H1 (cell line): Measurements from ENCODE around the gene SIKE1. TPM values are rescaled to one million over a fixed set of nuclear protein-coding genes. Genes with fewer than 3 reads are reported as not detected.

ENCODE experiments used
- CTCF ChIA-PET: fragments of 300-600 bp; sonication (Branson Sonifier 250); formaldehyde crosslinking; loops from one replicate; lab custom pipeline; 2021; ENCODE audit not compliant: partially characterized antibody; lab: Charles Lee
- POLR2A ChIA-PET: fragments of 300-600 bp; sonication (Branson Sonifier 250); formaldehyde crosslinking; loops from one replicate; lab custom pipeline; 2021; ENCODE audit warnings: inconsistent platforms; ENCODE audit not compliant: partially characterized antibody; lab: Charles Lee
- DNase-seq, 2 experiments: peaks; one replicate each; pipeline versions ENCODE4 v3.0.0 to v3.0.0-alpha.2; 2010 to 2022; ENCODE audit warnings: low spot score in 2 of 2, low read depth in 1 of 2, mixed read lengths in 1 of 2
- FAIRE-seq: peaks from 2 replicates; lab custom pipeline; 2011; peaks lifted over from hg19 to GRCh38; lab: Jason Lieb, UNC
- H2AFZ ChIP-seq: 2 replicates; pipeline ENCODE4 v1.8.1; 2012; ENCODE audit warnings: low read length, inconsistent platforms
- H2AK5ac ChIP-seq: 2 replicates; pipeline ENCODE4 v1.6.1; 2013; ENCODE audit warnings: low read depth, low read length
- H2BK120ac ChIP-seq: replicated peaks from 2 replicates; pipeline ENCODE3; 2013; ENCODE audit warnings: low read depth, low read length, inconsistent platforms
- H2BK12ac ChIP-seq: 2 replicates; pipeline ENCODE4 v1.6.1; 2013; ENCODE audit warnings: low read depth, low read length
- H2BK15ac ChIP-seq: 2 replicates; pipeline ENCODE4 v1.6.1; 2013; ENCODE audit warnings: low read length
- H2BK20ac ChIP-seq: 2 replicates; pipeline ENCODE4 v1.6.1; 2013; ENCODE audit warnings: low read length
- H2BK5ac ChIP-seq: 2 replicates; pipeline ENCODE4 v1.6.1; 2013; ENCODE audit warnings: low read depth, low read length
- H3K14ac ChIP-seq: 2 replicates; pipeline ENCODE4 v1.6.1; 2013; ENCODE audit warnings: inconsistent platforms; ENCODE audit not compliant: insufficient read length
- H3K18ac ChIP-seq: 2 replicates; pipeline ENCODE4 v1.6.1; 2013; ENCODE audit warnings: low read length; ENCODE audit errors: extremely low read depth
- H3K23ac ChIP-seq: 2 replicates; pipeline ENCODE4 v1.6.1; 2013; ENCODE audit warnings: inconsistent platforms; ENCODE audit not compliant: insufficient read length
- H3K23me2 ChIP-seq: 2 replicates; pipeline ENCODE4 v1.6.1; 2013; ENCODE audit warnings: low read depth, low read length
- H3K27ac ChIP-seq: 2 replicates; pipeline ENCODE4 v1.6.1; 2011; ENCODE audit warnings: low read depth, low read length, inconsistent platforms
- H3K27me3 ChIP-seq, 4 experiments: replicated peaks in 1 of 4; 1 replicate in 1 of 4; 2 replicates in 3 of 4; pipeline versions ENCODE4 v1.6.1 to v1.8.1; 2011 to 2013; ENCODE audit warnings: low read length in 3 of 4, mild to moderate bottlenecking in 3 of 4, inconsistent platforms in 2 of 4, mixed read lengths in 2 of 4, moderate library complexity in 1 of 4; ENCODE audit not compliant: control insufficient read depth in 3 of 4, insufficient read depth in 3 of 4; ENCODE audit errors: extremely low read depth in 1 of 4
- H3K36me3 ChIP-seq, 4 experiments: 2 replicates each; pipeline versions ENCODE4 v1.6.1 to v1.8.1; 2011 to 2013; ENCODE audit warnings: mild to moderate bottlenecking in 4 of 4, low read length in 3 of 4, moderate library complexity in 2 of 4, control low read depth in 1 of 4, inconsistent platforms in 1 of 4; ENCODE audit not compliant: insufficient read depth in 4 of 4, control insufficient read depth in 2 of 4
- H3K4ac ChIP-seq: replicated peaks from 2 replicates; pipeline ENCODE3; 2013; ENCODE audit warnings: low read length, low read depth, mixed read lengths, inconsistent platforms; ENCODE audit not compliant: insufficient read length
- H3K4me1 ChIP-seq, 4 experiments: replicated peaks in 1 of 4; 1 replicate in 1 of 4; 2 replicates in 3 of 4; pipeline versions ENCODE4 v1.6.1 to v1.8.1; 2011 to 2013; ENCODE audit warnings: low read length in 3 of 4, inconsistent platforms in 2 of 4, mixed read lengths in 1 of 4; ENCODE audit not compliant: insufficient read depth in 4 of 4, control insufficient read depth in 3 of 4
- H3K4me2 ChIP-seq, 2 experiments: 2 replicates each; pipeline versions ENCODE4 v1.6.1 to v1.8.1; 2011 to 2013; ENCODE audit warnings: low read depth in 2 of 2, low read length in 2 of 2, control low read depth in 1 of 2, inconsistent platforms in 1 of 2, mild to moderate bottlenecking in 1 of 2; ENCODE audit not compliant: insufficient read depth in 1 of 2
- H3K4me3 ChIP-seq, 4 experiments: fragments of 200-600, 300-600 bp in 1 of 4; sonication (generic), shearing (Covaris generic), sonication (Bioruptor Twin) in 1 of 4; 2 replicates each; pipeline versions ENCODE4 v1.5.1 to v1.8.1; 2011 to 2016; ENCODE audit warnings: low read length in 4 of 4, low read depth in 3 of 4, control low read depth in 2 of 4, inconsistent platforms in 2 of 4, mild to moderate bottlenecking in 2 of 4, mixed read lengths in 1 of 4, moderate library complexity in 1 of 4; ENCODE audit not compliant: insufficient read depth in 2 of 4; ENCODE audit errors: extremely low read depth in 1 of 4
- H3K56ac ChIP-seq: replicated peaks from 2 replicates; pipeline ENCODE3; 2013; ENCODE audit warnings: low read depth, mild to moderate bottlenecking, mixed read lengths, low read length, inconsistent platforms; ENCODE audit not compliant: insufficient read length
- H3K79me1 ChIP-seq: 2 replicates; pipeline ENCODE4 v1.6.1; 2013; ENCODE audit warnings: low read depth, low read length, control low read depth
- H3K79me2 ChIP-seq, 2 experiments: 2 replicates each; pipeline versions ENCODE4 v1.6.1 to v1.8.1; 2012 to 2013; ENCODE audit warnings: low read length in 2 of 2, mild to moderate bottlenecking in 2 of 2, inconsistent platforms in 1 of 2; ENCODE audit not compliant: insufficient read depth in 2 of 2, control insufficient read depth in 1 of 2
- H3K9ac ChIP-seq, 4 experiments: replicated peaks in 1 of 4; 1 replicate in 1 of 4; 2 replicates in 3 of 4; pipeline versions ENCODE4 v1.6.1 to v1.8.1; 2011 to 2013; ENCODE audit warnings: low read depth in 3 of 4, low read length in 3 of 4, control low read depth in 2 of 4, mild to moderate bottlenecking in 2 of 4, moderate library complexity in 2 of 4, inconsistent platforms in 1 of 4; ENCODE audit errors: extremely low read depth in 1 of 4
- H3K9me3 ChIP-seq, 2 experiments: 2 replicates each; pipeline versions ENCODE4 v1.6.1 to v1.8.1; 2012 to 2013; ENCODE audit warnings: mild to moderate bottlenecking in 2 of 2, moderate library complexity in 2 of 2, control low read depth in 1 of 2, inconsistent platforms in 1 of 2, low read depth in 1 of 2, low read length in 1 of 2, mixed read lengths in 1 of 2; ENCODE audit not compliant: insufficient read depth in 2 of 2
- H4K20me1 ChIP-seq, 2 experiments: replicated peaks in 1 of 2; 2 replicates each; pipeline versions ENCODE3 to v1.8.1; 2011 to 2013; ENCODE audit warnings: inconsistent platforms in 2 of 2, low read length in 2 of 2, mild to moderate bottlenecking in 1 of 2; ENCODE audit not compliant: insufficient read depth in 2 of 2, control insufficient read depth in 1 of 2
- H4K5ac ChIP-seq: 2 replicates; pipeline ENCODE4 v1.6.1; 2013; ENCODE audit warnings: low read length, low read depth, mixed read lengths, inconsistent platforms; ENCODE audit not compliant: insufficient read length
- H4K8ac ChIP-seq: 2 replicates; pipeline ENCODE4 v1.8.0; 2013; ENCODE audit warnings: mild to moderate bottlenecking, moderate library complexity, low read length, inconsistent platforms; ENCODE audit not compliant: insufficient read depth; ENCODE audit errors: extremely low read depth
- H4K91ac ChIP-seq: replicated peaks from 2 replicates; pipeline ENCODE3; 2013; ENCODE audit warnings: low read length, mixed read lengths, inconsistent platforms; ENCODE audit not compliant: insufficient read length
- WGBS, 2 experiments: shearing (Covaris generic) in 1 of 2; methylation state at CpG; one replicate each; pipeline versions ENCODE4 v1.1.6 to v1.1.7; 2013 to 2015; ENCODE audit warnings: low lambda C conversion rate in 2 of 2, mixed read lengths in 2 of 2, inconsistent platforms in 1 of 2, low coverage in 1 of 2, missing lambda C conversion rate in 1 of 2; ENCODE audit not compliant: insufficient replicate concordance in 2 of 2, insufficient coverage in 1 of 2, insufficient read length in 1 of 2; ENCODE audit errors: extremely low coverage in 1 of 2, missing lambda C conversion rate in 1 of 2; 5-methylcytosine and 5-hydroxymethylcytosine counted together
- polyA plus RNA-seq, 7 experiments: library from polyadenylated mRNA; depleted of rRNA in 3 of 7; stranded (reverse) in 5 of 7; unstranded in 2 of 7; fragments of >200 nt in 5 of 7; fragments of 200-250 nt in 2 of 7; gene quantifications; 1 replicate in 5 of 7; 2 replicates in 1 of 7; 4 replicates in 1 of 7; pipeline versions ENCODE4 v1.2.1 to v1.2.3, GENCODE V29; 2011 to 2013; ENCODE audit warnings: missing spikeins in 2 of 7, mixed read lengths in 2 of 7
- total RNA-seq: library from RNA; stranded (reverse); fragmentation: NEBNext Ultra II Directional; extraction: Animal tissue kit (Norgen Biotek cat#: 25700); gene quantifications from 2 replicates; pipeline ENCODE4 v1.2.1, GENCODE V29; 2021

The SIKE1 gene
- total and polyA plus RNA-seq, 2 of the 8 experiments (the other 6 are each of a cell fraction or from before 2014, with no cell fraction given), result 20.5 to 79.9 TPM

DNA sequence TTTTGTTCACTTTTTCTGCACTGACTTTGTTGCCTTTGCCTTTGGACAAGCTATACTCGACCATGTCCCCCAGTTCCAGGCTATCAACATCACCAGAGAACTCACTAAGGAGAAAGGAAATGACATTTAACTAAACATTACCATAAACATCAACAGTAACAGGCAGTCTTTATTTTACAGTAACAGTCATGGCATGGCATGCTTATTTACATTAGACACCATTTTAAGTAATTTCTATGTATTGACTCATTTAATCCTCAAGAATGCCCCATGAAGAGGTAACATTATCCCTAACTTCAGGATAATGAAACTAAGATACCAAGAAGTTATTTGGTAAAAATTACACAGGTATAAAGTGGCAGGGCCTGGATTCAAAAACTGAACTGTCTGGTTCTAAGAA lies 55.3 kb downstream of the SIKE1 start:
- Histone ChIP-seq H4K8ac (no peak overlapping the region), H3K4me1 (no peaks in the 10 kb centered on the region), H3K18ac (no peak overlapping the region), H3K79me2 (peaks cover 0 to 6% of the 10 kb centered on the region in 2 experiments; a peak in 1 of 4 replicates), H4K5ac (no peak overlapping the region), H3K56ac (no peak overlapping the region), H4K20me1 (peaks cover 0 to 3% of the 10 kb centered on the region in 2 experiments), H2BK20ac (no peak overlapping the region), H3K23me2 (no peaks in the 10 kb centered on the region), H2AK5ac (no peak overlapping the region), H2AFZ (no peak overlapping the region), H3K23ac (no peak overlapping the region), H3K4me3 (no peak overlapping the region), H2BK120ac (no peak overlapping the region), H3K79me1 (no peaks in the 10 kb centered on the region), H3K9me3 (no peaks in the 10 kb centered on the region), H3K36me3 (peaks cover 36 to 97% (median 85%) of the 10 kb centered on the region in 4 experiments), H3K27me3 (no peaks in the 10 kb centered on the region), H4K91ac (no peak overlapping the region), H3K4me2 (no peak overlapping the region), H3K14ac (no peak overlapping the region), H2BK5ac (no peak overlapping the region), H3K9ac (no peak overlapping the region), H3K4ac (no peak overlapping the region), H2BK15ac (no peak overlapping the region), H3K27ac (no peak overlapping the region), H2BK12ac (no peak overlapping the region)
- 81% methylated on average over 1 of the region's 1 CpG; no CpG with 5 or more reads in 1 of the 2 experiments for WGBS, 2 experiments
- DNase-seq, result no peak
- POLR2A ChIA-PET, result no interaction called here
- no peak for FAIRE-seq
- CTCF ChIA-PET, result no interaction called here
